Epithelial cell of proximal tubule (primary cell): ENCODE measurements around the gene C7orf57. TPM values are rescaled to one million over a fixed set of nuclear protein-coding genes. Genes with fewer than 3 reads are reported as not detected.

ENCODE experiments used
- DNase-seq: peaks from one replicate; pipeline ENCODE4 v3.0.0-alpha.2; 2011; ENCODE audit warnings: low read depth
- H3K4me3 ChIP-seq: 2 replicates; pipeline ENCODE4 v1.5.1; 2011; ENCODE audit warnings: low read depth, mild to moderate bottlenecking, low read length
- CTCF ChIP-seq: conservative IDR thresholded peaks from 2 replicates; pipeline ENCODE4 v1.5.1; 2012; ENCODE audit warnings: low read depth, mild to moderate bottlenecking, low read length
- total RNA-seq: library from RNA; depleted of rRNA; stranded (reverse); fragments of >200 nt; gene quantifications from 2 replicates; pipeline ENCODE4 v1.2.3, GENCODE V29; 2015

The C7orf57 gene
- total RNA-seq, 1 donor from 2014 or later = not detected

GRCh38 chr7:48042636-48043035, 7.3 kb downstream of the C7orf57 start:
- H3K4me3 ChIP-seq = no peak overlapping the region
- DNase-seq = no peak
- TF ChIP-seq CTCF = no peak

DNA sequence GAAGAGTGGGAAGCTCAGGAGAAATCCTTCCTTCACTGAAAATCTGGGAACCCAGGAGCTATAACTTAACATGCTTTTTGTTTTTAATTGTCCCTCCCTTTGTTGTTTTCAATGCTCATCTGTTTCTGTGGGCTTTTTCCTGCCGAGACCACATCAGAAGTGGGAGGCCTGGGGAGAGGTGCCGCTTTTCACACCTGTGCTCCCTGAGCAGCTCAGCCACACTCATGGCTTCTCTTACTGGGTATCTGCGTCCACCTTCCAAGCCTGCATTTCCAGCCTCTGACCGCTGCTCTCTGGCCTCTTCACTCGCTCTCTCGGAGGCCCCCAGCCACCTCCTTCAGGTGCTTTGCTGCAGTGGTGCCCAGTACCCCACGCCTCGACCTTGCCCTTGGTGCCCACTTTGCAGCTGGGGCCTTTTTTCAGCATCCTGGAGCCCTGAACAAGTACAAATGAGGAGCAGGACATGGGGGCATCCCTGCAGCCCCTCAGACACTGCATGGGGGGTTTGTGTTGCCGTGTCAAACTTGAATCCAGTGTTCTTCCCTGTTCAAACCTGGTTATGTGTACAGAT, 9.9 kb downstream of the C7orf57 start:
- no peak for DNase-seq
- no peak overlapping the region for H3K4me3 ChIP-seq
- TF ChIP-seq CTCF = no peak

DNA sequence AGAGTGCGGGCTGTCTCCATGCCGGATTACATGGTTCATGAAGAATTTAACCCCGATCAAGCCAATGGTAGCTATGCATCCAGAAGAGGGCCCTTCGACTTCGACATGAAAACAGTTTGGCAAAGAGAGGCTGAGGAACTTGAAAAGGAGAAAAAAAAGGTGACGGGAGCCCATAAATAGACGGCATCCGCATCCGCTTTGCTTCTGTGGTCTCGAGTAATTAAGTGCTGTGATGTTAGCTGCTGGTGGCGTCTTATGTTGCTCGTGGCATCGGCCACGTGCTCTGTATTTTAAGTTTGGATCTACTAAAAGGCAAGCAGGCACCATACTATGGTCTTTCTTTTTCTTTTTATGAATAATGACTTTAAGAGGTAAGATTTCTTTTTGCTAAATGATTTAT, 11.1 kb downstream of the C7orf57 start:
- DNase-seq = no peak
- TF ChIP-seq CTCF = no peak

DNA sequence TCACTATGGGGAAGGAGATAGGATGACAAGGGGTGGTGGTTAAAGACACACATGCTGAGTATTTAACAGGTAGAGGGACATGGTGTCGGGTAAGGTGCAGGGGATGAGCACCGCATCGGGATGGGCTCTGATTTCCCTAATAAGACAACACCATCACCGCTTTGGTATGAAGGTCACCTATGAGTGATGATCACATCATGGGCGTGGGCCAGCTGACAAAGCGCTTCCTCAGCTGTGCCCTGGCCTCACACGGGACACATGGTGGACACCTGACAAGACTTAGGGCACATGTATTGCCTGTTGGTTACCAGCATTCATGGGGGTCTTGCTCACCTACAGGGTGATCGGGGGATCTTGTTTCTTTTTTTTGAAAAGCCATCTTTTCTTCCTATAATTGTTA, 12.8 kb downstream of the C7orf57 start:
- no peak for DNase-seq
- H3K4me3 ChIP-seq = no peak overlapping the region
- TF ChIP-seq CTCF = no peak

More for the DNA sequence above, 11.1 kb downstream of the C7orf57 start:
- H3K4me3 ChIP-seq = no peak overlapping the region

DNA sequence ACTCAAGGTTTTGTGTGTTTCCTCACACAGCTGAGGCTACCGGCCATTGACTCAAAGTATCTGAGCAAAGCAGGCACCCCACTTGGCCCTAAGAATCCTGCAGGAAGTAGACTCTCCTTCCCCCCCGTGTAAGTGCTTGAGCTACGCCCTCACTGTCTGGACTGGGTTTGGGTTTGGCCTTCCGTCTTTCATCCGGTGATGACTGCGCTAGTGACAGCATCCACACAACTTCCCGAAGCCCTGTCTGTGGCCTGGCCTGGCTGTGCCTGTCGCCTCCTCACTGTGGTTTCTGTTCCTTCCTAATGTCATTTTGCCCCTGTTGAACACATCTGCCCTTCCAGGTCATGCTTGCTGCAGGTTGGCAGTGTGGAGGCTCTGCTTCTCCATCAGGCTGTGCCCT, 14.5 kb downstream of the C7orf57 start:
- no peak for DNase-seq
- no peak for TF ChIP-seq CTCF
- H3K4me3 ChIP-seq = no peak overlapping the region

DNA sequence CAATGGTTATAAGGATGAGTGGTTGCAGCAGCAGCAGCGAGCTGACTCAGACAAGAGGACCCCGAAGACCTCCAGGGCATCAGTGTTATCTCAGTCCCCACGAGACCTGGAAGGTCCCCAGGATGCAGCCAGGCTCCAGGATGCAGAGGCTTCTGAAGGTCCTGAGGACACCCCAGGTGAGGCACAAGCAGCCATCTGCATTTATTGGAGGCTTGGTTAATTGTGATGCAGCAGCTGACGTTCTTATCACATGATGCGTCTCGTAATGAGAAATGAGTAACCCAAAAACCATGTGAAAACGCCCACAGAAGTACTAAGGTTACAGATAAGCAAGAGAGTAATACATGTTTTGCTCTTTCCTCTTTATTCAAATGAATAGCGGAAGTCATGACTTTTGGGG, 17.4 kb downstream of the C7orf57 start:
- peak; percentile 43 for DNase-seq
- no peak for TF ChIP-seq CTCF
- no peak overlapping the region for H3K4me3 ChIP-seq

DNA sequence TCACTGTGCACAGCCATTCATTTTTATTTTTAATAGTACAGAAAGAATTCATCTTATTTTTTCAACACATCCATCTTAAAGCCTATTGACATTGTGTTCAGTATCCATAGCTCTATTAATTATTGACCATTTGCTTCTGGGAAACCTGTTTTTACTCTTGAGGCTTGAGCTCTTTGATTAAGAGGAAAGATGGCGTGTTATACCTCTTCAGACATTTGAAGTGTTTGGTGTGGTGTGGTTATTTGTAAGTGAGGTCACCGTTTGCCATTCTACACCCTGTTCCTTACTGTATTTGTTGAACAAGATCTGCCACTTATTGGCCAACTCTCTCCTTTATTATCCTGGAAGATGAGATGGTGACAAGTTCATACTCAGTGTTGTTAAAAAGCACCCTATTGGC, 18.4 kb downstream of the C7orf57 start:
- no peak for TF ChIP-seq CTCF
- DNase-seq = no peak
- no peak overlapping the region for H3K4me3 ChIP-seq
